CD4-positive, alpha-beta T cell treated with Interleukin-15 for 1 hour (primary cell): ENCODE measurements around the gene OR2AJ1.

Source experiments
- DNase-seq: peaks from one replicate; pipeline ENCODE4 v3.0.0-alpha.2; 2020

OR2AJ1 gene

GRCh38 chr1:247962911-247963588 lies 38.4 kb downstream of the OR2AJ1 start:
- DNase-seq, result no peak

GRCh38 chr1:247964933-247965332 lies 40.2 kb downstream of the OR2AJ1 start, which contains the start of gene OR2AK2:
Gene OR2AK2, plus strand, starts transcription at chr1:247965233. Its CDS starts 144 bp downstream, at chr1:247965377.
- DNase-seq, result no peak

- no peak for DNase-seq
Measured at GRCh38 chr1:247966532-247967204, 42.0 kb downstream of the OR2AJ1 start.
